HL-60 (cell line): ENCODE results near the gene PLCD1.

Experiments
- DNase-seq, 2 experiments: peaks; one replicate each; pipeline ENCODE4 v3.0.0-alpha.2; 2010 to 2020; ENCODE audit warnings: low read depth in 1 of 2, low spot score in 1 of 2
- H3K27ac ChIP-seq: fragments of 250-450 bp; sonication (Bioruptor Pico); replicated peaks from 2 replicates; pipeline ENCODE4 v1.5.1; 2020; ENCODE audit warnings: mild to moderate bottlenecking, moderate library complexity
- H3K27me3 ChIP-seq: fragments of 250-450 bp; sonication (Bioruptor Pico); 2 replicates; pipeline ENCODE4 v1.5.1; 2021; ENCODE audit warnings: mild to moderate bottlenecking, moderate library complexity; ENCODE audit not compliant: insufficient read depth, poor library complexity, severe bottlenecking
- H3K4me3 ChIP-seq: replicated peaks from 2 replicates; pipeline ENCODE4 v1.5.1; 2011; ENCODE audit warnings: mild to moderate bottlenecking, control low read depth, low read length; ENCODE audit not compliant: insufficient read depth
- CTCF ChIP-seq: IDR thresholded peaks from one replicate; pipeline ENCODE4 v1.5.1; 2011; ENCODE audit warnings: low read length, control low read depth, inconsistent platforms; ENCODE audit not compliant: insufficient read depth
- GABPA ChIP-seq: IDR thresholded peaks from 2 replicates; pipeline ENCODE4 v1.6.1; 2012; ENCODE audit warnings: low read depth
- POLR2AphosphoS5 ChIP-seq: IDR thresholded peaks from 2 replicates; pipeline ENCODE4 v1.6.1; 2012; ENCODE audit warnings: low read depth
- SPI1 ChIP-seq: IDR thresholded peaks from 2 replicates; pipeline ENCODE4 v1.6.1; 2012; ENCODE audit warnings: low read depth, mild to moderate bottlenecking, borderline replicate concordance
- TF ChIP-seq, protein P1 (sequence below): IDR thresholded peaks from 2 replicates; pipeline ENCODE4 v1.6.1; 2012; ENCODE audit warnings: low read depth; ENCODE audit not compliant: insufficient replicate concordance

PLCD1 gene

DNA sequence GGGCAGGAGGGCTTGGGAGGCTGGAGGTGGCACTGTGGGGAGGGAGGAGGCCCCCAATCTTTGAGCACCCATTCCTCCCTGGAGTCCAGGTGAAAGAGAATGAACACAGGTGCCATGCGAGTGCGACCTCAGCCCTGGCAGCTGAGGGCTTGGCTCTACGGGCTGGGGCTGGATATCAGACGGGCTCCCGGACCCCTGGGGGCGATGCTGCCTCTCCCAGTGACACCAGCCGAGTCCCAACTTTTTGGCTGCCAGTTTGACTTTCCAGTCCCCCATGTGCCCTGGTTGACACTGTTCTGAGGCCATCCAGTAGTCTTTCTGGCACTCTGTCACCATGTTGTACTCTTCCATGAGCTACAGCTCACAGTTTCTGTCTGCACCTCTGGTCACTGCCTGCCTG lies 37.6 kb downstream of the PLCD1 start:
- no peak for TF ChIP-seq SPI1
- TF ChIP-seq, protein P1, sequence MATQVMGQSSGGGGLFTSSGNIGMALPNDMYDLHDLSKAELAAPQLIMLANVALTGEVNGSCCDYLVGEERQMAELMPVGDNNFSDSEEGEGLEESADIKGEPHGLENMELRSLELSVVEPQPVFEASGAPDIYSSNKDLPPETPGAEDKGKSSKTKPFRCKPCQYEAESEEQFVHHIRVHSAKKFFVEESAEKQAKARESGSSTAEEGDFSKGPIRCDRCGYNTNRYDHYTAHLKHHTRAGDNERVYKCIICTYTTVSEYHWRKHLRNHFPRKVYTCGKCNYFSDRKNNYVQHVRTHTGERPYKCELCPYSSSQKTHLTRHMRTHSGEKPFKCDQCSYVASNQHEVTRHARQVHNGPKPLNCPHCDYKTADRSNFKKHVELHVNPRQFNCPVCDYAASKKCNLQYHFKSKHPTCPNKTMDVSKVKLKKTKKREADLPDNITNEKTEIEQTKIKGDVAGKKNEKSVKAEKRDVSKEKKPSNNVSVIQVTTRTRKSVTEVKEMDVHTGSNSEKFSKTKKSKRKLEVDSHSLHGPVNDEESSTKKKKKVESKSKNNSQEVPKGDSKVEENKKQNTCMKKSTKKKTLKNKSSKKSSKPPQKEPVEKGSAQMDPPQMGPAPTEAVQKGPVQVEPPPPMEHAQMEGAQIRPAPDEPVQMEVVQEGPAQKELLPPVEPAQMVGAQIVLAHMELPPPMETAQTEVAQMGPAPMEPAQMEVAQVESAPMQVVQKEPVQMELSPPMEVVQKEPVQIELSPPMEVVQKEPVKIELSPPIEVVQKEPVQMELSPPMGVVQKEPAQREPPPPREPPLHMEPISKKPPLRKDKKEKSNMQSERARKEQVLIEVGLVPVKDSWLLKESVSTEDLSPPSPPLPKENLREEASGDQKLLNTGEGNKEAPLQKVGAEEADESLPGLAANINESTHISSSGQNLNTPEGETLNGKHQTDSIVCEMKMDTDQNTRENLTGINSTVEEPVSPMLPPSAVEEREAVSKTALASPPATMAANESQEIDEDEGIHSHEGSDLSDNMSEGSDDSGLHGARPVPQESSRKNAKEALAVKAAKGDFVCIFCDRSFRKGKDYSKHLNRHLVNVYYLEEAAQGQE: no peak
- TF ChIP-seq GABPA: no peak
- TF ChIP-seq POLR2AphosphoS5: no peak
- no peak for TF ChIP-seq CTCF
- Histone ChIP-seq H3K27me3 (no peaks in the 10 kb centered on the region), H3K27ac (no peak overlapping the region), H3K4me3 (no peak overlapping the region)
- DNase-seq: no peak

DNA sequence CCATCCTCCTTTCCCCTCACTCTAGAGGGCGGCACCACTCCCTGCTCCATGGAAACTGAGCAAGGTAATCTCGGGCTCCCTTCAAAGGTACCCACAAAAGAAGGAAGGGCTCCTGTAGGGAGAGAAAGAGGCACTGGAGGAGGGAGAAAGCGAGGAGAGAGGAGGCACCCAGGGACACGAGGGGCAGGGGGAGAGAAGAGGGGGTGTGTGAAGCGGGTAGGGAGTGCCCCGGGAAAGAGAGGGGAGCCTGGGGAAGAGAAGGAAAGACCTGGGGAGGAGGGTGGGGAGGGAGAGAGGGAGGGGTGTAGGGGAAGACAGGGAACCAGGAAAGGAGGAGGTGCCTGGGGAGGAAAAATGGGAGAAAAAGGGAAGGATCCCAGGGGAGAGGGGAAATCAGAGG lies 38.3 kb downstream of the PLCD1 start:
- Histone ChIP-seq H3K27ac (no peak overlapping the region), H3K4me3 (no peak overlapping the region), H3K27me3 (no peaks in the 10 kb centered on the region)
- TF ChIP-seq SPI1: no peak
- TF ChIP-seq POLR2AphosphoS5: no peak
- TF ChIP-seq CTCF: no peak
- TF ChIP-seq, protein P1: no peak
- no peak for TF ChIP-seq GABPA
- no peak for DNase-seq

DNA sequence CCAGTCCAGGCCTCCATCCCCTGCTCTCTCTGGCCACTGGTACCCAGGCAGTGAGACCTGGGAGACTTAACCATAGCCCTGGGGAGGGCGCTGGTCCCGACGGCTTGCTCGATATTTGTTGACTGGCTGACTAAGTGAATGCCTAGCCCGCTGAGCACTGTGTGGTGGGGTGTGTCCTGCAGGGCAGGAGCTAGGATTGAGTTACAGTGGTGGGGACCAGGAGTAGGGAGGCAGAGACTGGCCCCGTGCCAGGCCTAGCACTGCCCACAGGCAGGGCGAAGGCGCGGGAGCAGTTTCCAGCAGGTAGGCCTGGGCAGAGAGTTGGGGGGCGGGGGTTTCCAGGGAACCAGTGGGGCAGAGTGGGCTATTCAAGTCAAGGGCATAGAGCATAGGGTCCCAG lies 38.9 kb downstream of the PLCD1 start, which contains the start of gene VILL:
VILL (plus strand) TSS at position 260 of the 400 bp plus-strand sequence. CDS start 2,887 bp downstream, outside the sequence.
- no peak within 1 kb of the TSS for H3K4me3 ChIP-seq
- H3K27ac ChIP-seq: no peak within 1 kb of the TSS
- H3K27me3 ChIP-seq: no peaks in the 10 kb centered on the region
- TF ChIP-seq GABPA (no peak), SPI1 (no peak), POLR2AphosphoS5 (no peak), CTCF (no peak)
- TF ChIP-seq, protein P1: no peak
- DNase-seq: no peak
